GM06990 (cell line): Measurements from ENCODE around the gene GPR31.
A peak's percentile ranks its signal among the peaks of the same experiment; 100 is the strongest.

ENCODE experiments used
- DNase-seq: peaks from one replicate; pipeline ENCODE4 v3.0.0-alpha.2; 2011; ENCODE audit not compliant: insufficient read length; ENCODE audit errors: extremely low read depth
- H3K27me3 ChIP-seq: replicated peaks from 2 replicates; pipeline ENCODE4 v1.6.0; 2011; ENCODE audit warnings: low read length; ENCODE audit not compliant: control insufficient read depth, insufficient read depth
- H3K36me3 ChIP-seq: 2 replicates; pipeline ENCODE4 v1.5.1; 2011; ENCODE audit warnings: low read length; ENCODE audit not compliant: control insufficient read depth, insufficient read depth
- H3K4me3 ChIP-seq: replicated peaks from 2 replicates; pipeline ENCODE4 v1.5.1; 2011; ENCODE audit warnings: low read depth, mild to moderate bottlenecking, control low read depth, low read length
- TF ChIP-seq, protein P1 (sequence below): IDR thresholded peaks from 2 replicates; pipeline ENCODE4 v1.5.1; 2011; ENCODE audit warnings: low read length, control low read depth, mild to moderate bottlenecking, inconsistent platforms; ENCODE audit not compliant: insufficient read depth, poor library complexity, severe bottlenecking

GPR31 gene

DNA sequence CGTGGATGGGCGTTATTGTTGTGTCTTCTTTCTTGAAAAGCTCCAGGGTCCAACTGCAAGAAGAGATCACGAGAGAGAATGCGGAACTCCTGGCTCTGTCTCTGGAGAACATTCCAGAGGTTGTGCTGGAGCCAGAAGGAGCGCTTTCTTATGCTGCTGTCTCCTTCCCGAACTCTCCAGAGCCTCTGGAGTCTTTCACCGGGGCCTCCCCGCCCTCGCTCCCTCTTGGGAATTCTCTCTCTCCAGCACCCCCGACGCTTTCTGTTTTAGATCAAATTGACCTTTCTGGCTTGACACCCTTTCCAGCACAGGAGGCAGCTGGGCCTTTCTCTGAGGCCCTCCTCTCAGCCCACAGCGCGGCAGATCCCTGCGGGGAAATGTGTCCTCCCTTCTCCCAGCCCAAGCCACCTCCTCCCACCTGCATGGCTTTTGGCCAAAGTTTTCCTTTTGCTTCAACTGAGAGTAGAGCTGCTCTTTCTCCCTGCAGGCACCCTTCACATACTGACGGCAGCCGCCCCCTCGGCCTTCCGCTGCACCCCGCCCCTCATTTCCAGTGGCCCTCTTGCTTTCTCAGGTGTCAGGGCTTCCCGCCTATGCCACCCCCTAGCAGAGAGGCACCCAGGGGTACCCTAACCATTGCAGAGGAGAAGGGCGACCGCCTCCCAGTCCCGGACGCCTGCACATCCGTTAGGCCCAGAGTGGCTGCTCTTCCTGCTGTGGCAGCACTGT is 41.5 kb downstream of the GPR31 start:
- H3K36me3 ChIP-seq: no peaks in the 10 kb centered on the region
- H3K4me3 ChIP-seq: no peak overlapping the region
- no peak for DNase-seq
- TF ChIP-seq, protein P1, sequence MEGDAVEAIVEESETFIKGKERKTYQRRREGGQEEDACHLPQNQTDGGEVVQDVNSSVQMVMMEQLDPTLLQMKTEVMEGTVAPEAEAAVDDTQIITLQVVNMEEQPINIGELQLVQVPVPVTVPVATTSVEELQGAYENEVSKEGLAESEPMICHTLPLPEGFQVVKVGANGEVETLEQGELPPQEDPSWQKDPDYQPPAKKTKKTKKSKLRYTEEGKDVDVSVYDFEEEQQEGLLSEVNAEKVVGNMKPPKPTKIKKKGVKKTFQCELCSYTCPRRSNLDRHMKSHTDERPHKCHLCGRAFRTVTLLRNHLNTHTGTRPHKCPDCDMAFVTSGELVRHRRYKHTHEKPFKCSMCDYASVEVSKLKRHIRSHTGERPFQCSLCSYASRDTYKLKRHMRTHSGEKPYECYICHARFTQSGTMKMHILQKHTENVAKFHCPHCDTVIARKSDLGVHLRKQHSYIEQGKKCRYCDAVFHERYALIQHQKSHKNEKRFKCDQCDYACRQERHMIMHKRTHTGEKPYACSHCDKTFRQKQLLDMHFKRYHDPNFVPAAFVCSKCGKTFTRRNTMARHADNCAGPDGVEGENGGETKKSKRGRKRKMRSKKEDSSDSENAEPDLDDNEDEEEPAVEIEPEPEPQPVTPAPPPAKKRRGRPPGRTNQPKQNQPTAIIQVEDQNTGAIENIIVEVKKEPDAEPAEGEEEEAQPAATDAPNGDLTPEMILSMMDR: no peak
- H3K27me3 ChIP-seq: no peaks in the 10 kb centered on the region

DNA sequence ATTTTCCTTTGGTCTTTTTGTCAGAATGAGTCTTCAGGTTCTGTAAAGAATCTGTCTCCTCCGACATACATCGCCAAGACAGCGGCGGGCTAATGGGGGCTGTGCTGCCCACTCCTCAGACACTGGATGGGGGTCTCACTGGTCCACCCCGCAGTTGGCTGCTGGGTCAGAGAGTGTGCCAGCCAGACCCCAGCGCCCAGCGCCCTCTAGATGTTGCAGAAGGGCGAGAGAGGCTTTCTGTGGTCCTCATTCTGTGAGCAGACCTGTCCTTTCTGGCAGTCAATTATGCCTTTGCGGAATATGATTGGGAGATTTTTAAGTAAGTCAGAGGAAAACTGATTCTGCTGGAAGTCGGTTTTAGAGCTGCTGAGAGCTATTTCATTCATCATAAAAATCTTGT is 42.7 kb downstream of the GPR31 start:
- Histone ChIP-seq H3K36me3 (no peaks in the 10 kb centered on the region), H3K27me3 (no peaks in the 10 kb centered on the region), H3K4me3 (no peak overlapping the region)
- DNase-seq: no peak
- TF ChIP-seq, protein P1: peak; percentile 60

DNA sequence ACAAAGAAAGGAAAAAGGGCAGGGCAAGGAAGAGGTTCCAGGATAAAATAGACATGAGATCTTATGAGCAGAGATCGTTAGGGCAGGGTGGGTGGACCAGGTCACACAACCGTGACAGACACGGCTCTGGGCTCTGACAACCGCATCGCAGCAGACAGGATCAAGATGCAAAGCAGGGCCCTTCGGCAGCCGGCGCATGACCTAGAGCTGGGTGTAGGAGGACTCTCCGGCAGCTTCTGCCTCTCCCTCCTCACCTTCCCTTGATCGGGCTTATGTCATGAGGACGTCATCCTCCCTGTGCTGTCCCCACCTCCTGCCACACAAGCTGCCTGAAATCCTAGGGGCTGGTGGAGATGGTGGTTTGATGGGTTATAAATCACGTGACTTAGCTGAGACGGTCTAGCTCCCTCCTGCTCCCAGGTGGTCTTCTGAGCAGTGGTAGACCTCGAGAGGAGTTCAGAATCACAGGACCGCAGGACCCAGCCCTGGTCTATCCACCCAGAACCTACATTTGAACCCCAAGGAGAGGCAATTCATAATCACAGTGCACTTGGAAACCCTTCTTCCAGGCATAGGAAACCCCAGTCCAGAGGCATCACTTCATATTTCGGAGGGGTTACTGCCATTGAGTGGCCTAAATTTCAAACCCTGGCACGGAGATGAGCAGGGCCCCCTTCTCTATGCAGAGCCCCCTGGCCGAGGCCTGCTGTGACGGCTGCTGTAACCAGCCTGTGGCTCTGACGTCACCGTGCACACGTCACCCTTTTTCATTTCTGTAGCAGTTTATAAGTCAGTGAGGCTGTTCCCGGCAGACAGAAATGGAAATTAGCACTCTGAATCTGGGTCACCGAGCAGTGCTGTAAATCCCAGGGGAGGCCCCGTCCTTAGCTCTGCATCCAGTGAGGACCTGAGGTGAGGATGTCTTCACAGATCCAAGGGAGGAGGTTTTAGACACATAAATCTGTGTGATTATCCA is 43.6 kb downstream of the GPR31 start:
- Histone ChIP-seq H3K36me3 (no peaks in the 10 kb centered on the region), H3K4me3 (no peak overlapping the region; the same call in none of the 2 replicates), H3K27me3 (no peaks in the 10 kb centered on the region)
- TF ChIP-seq, protein P1: no peak
- DNase-seq: peak; percentile 89

DNA sequence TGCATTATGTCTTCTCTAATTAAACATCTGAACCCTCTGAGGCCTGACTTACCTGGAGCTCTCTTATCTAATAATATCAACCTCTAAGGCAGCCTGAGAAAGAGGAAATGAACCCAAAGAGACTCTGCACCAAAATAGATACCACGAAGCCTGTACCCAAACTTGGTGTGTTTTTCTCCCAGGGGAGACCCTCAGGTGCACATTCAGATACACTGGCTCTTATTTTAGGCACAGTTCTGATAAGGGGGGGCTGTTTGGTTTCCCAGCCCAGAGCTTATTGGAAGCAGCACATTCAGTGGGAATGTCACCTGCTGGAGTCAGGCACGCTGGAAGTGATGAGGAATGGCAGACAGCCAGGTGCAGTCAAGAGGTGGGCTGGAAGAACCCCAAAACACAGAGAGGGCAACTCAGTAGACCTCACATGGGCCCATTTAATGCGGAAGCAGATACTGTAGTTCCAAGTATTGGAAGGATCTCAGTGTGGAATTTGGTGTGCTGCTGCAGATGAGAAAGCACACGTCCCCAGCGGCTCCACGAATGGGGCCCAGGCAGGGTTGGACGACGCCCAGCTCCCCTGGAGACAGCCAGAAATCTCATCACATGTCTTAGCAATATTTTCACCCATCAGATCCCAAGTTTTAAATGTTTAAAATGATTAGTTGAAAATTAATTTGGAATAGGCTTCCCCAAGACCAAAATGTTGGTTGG is 44.6 kb downstream of the GPR31 start:
- DNase-seq: peak; percentile 72
- TF ChIP-seq, protein P1: no peak
- no peaks in the 10 kb centered on the region for H3K36me3 ChIP-seq
- no peaks in the 10 kb centered on the region for H3K27me3 ChIP-seq
- peak overlapping the region; percentile 23 for H3K4me3 ChIP-seq

DNA sequence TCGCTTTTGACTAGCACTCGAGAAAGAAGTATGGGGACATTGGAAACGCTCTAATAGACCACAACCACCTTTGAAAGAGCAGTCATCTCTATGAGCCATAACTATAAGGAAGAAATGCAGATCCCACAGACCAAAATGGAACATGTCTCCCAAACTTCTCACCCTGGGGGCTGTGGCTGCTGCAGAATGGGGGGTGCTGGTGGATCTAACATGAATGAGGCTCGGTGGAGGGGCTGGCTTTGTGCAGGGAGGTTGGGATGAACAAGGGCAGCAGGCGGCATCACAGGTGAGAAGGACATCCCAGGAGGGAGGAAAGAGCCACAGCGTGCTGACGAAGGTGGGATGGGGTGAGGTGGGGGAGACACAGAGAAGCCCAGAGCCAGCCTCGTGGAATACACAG is 45.4 kb downstream of the GPR31 start:
- no peaks in the 10 kb centered on the region for H3K27me3 ChIP-seq
- H3K4me3 ChIP-seq: peak overlapping the region; percentile 23; the same call in 1 of the 2 replicates
- no peak for DNase-seq
- H3K36me3 ChIP-seq: no peaks in the 10 kb centered on the region
- TF ChIP-seq, protein P1: no peak
